GM19372 (cell line): Measurements from ENCODE around the gene SYN1.

ENCODE experiments used
- ATAC-seq: cut with Tn5 transposase; IDR thresholded peaks from one replicate; pipeline ENCODE4 v1.9.1; 2021; ENCODE audit warnings: mild to moderate bottlenecking, low read depth, moderate library complexity; ENCODE audit not compliant: unreplicated experiment

The SYN1 gene

DNA sequence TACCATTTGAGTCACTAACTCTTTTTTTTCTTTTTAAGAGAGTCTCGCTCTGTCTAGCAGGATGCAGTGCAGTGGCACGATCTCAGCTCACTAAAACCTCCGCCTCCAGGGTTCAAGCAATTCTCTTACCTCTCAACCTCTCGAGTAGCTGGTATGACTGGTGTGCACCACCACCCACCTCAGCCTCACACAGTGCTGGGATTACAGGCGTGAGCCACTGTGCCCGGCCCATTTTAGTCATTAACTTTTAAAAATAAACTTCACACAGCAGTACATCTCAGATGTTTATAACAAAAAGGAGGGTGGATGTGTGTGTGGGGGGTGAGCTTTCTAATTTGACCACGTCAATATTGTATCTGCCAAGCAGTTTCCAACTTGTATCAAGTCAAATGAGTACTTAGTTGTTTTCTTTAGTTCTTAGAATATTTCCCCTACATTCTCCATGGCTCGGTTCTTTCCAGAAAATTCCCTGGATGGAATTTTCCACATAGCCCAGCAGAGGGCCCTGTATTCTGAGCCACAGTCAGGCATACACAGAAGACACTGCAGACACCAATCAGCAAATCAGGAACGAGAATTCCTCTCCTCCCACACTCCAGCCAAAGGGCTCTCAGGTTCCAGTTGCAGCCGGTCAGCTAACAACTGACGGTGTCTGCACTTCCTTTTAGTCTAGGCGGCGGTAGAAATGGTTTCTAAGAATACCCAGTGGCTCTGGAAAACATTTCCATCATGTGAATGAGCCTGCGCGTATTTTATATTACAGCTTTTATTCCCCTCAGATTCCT is 78.7 kb downstream of the SYN1 start:
- no peak for ATAC-seq

DNA sequence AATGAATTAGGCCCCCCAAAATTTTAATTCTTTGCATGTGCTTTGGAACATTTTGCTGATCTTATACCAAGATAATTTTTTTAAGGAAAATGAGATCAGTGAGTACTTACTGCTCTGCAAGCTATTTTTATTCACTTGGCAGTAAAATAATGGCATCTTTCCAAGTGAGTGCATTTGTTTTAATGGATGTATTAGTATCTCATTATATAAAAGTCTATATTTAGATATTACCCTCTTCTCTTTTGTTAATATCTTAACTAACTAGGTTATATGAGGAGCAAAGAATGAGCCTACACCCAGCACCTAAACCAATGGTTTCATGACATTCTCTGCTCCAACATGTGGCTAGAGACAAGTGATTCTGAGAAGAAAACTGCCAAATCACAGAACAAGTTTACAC is 79.8 kb downstream of the SYN1 start:
- no peak for ATAC-seq

DNA sequence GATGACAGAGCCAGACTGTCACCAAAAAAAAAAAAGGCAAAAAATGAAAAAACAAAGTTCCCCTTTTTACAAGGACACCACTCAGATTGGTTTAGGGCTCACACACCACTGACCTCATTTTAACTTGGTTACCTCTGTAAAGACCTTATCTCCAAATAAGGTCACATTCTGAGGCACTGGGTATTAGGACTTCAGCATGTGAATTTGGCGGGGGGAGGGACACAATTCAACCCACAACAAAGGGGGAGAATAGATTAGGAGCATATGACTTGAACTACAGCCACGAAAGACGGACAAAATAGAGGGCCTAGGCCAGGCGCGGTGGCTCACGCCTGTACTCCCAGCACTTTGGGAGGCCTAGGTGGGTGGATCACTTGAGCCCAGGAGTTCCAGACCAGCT is 89.6 kb downstream of the SYN1 start:
- no peak for ATAC-seq

DNA sequence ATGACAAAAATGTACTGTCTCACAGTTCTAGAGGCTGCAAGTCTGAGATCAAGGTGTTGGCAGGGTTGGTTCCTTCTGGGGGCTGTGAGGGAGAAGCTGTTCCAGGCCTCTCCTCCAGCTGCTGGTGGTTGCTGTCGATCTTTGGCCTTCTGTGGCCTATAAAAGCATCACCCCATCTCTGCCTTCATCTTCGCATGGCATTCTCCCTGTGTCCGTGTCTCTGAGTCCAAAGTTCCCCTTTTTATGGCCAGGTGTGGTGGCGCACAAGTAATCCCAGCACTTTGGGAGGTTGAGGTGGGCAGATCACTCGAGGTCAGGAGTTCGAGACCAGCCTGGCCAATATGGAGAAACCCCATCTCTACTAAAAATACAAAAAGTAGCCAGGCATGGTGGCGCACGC is 90.1 kb downstream of the SYN1 start:
- ATAC-seq, result no peak

DNA sequence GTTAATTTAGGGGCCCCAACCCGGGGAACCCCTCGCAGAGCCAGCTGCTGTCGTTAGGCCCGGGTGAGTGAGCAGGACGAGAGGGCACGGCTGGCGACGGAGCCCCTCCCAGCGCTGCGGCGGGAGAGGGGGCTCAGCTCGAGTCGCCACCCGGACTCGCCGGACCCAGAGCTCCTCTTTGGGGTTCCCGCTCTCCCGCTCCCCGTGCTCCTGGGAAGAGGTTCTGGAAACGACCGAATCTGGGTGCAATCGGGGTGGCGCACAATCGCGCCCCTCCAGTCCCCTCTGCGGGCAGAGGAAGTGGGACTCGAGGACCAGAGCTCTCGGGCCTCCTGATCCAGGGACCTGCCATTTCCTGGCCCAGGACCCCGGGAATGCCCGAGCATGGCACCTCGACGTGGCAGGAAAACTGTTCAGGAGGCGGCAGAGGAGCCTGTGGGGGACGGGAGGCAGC is 95.9 kb downstream of the SYN1 start:
- ATAC-seq, result no peak

DNA sequence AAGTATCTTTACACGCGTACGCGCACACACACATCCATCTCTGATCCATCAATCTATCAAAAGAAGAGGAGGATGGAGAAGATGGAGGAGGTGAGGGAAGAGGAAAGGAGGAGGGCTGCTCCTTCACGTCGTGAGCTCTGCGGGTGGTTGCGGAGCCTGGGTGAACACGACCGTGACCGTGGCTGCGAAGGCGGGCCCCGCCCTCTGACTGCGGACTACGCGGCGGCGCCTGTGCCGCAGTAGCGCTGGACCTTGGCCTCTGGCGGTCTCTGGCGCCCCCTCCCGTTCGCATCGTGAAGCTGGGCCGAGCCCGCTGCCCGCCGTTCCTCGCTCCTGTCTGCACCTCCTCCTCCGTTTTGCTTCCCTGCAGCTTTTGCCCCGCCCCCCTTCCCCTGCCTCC is 96.4 kb downstream of the SYN1 start:
- peak; percentile 75 for ATAC-seq
